ENCODE measurements around the gene RPL37A. TPM values are rescaled to one million over a fixed set of nuclear protein-coding genes. Genes with fewer than 3 reads are reported as not detected.
"Not testable (repeated sequence)": the region's sequence is repeated elsewhere in the genome, so short reads cannot be mapped to it uniquely, and the experiment has no call there.

RPL37A gene
- total RNA-seq, 2 experiments from 2014 or later, result 2,232 to 2,277 TPM

GRCh38 chr2:216504376-216504762 lies 5.7 kb downstream of the RPL37A start:
- H3K4me1 Mint-ChIP-seq (ENCODE audit: low read depth), result peaks cover 37% of the 10 kb centered on the region
- peak overlapping the region; percentile 22 for H3K27ac Mint-ChIP-seq
- POLR2A ChIA-PET, result no interaction called here

DNA sequence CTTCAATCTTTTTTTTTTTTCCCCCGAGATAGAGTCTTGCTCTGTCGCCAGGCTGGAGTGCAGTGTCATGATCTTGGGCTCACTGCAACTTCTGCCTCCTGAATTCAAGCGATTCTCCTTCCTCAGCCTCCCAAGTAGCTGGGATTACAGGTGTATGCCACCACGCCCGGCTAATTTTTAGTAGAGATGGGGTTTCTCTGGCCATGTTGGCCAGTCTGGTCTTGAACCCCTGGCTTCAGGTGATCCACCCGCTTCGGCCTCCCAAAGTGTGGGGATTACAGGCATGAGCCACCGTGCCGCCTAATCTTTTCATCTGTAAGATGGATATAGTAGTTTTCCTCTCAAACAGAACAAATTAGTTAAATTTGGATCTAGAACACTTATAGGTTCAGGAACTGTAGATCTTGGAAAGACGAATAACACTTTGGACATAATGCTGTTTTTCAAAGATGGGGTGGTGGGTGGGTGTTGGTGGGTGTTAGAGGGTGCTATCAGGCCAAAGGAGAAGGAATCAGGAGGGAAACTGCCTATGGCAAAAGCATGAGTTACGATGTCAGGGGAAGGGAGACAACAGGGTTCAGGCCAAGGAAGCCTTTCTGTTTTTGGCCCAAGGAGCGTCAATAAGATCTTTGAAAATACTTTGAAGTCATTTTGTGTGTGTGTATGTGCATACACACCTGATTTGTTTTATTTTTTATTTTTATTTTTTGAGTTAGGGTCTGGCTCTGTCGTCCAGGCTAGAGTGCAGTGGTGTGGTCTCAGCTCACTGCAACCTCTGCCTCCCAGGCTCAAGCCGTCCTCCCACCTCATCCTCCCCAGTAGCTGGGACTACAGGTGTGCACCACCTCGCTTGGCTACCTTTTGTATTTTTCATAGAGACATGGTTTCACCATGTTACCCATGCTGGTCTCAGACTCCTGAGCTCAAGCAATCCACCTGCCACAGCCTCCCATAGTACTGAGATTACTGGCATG lies 6.8 kb downstream of the RPL37A start:
- Mint-ChIP-seq H3K27me3 (ENCODE audit: low read depth) (no peaks in the 10 kb centered on the region), H3K4me3 (no peak overlapping the region), H3K4me1 (ENCODE audit: low read depth) (peaks cover 27% of the 10 kb centered on the region), H3K9me3 (ENCODE audit: insufficient read depth) (no peaks in the 10 kb centered on the region), H3K36me3 (ENCODE audit: low read depth) (peaks cover 62% of the 10 kb centered on the region), H3K27ac (peak overlapping the region; percentile 60)
- POLR2A ChIA-PET, result no interaction called here
- ATAC-seq (no peak), DNase-seq (no peak)
- CTCF ChIA-PET, result interaction anchor here (1.1 to 5.6 kb wide), 3 partner anchors 12 to 176 kb away, joined by 3 to 31 read pairs (median 5); no protein-coding TSS in a partner anchor

More at GRCh38 chr2:216504376-216504762, 5.7 kb downstream of the RPL37A start:
- Mint-ChIP-seq H3K27me3 (ENCODE audit: low read depth) (no peaks in the 10 kb centered on the region), H3K9me3 (ENCODE audit: insufficient read depth) (no peaks in the 10 kb centered on the region), H3K36me3 (ENCODE audit: low read depth) (peaks cover 71% of the 10 kb centered on the region), H3K4me3 (no peak overlapping the region)
- DNase-seq (no peak), ATAC-seq (no peak)
- CTCF ChIA-PET, result interaction anchor here (1.1 to 1.3 kb wide), 2 partner anchors 15 to 177 kb away, joined by 3 to 5 read pairs; no protein-coding TSS in a partner anchor

GRCh38 chr2:216507220-216508160 lies 8.8 kb downstream of the RPL37A start:
- H3K4me3 Mint-ChIP-seq, result no peak overlapping the region

GRCh38 chr2:216508229-216508628 lies 9.6 kb downstream of the RPL37A start:
- DNase-seq (no peak), ATAC-seq (no peak)
- ChIA-PET POLR2A (interaction anchor here (1.1 to 2.2 kb wide), 2 partner anchors 9 to 10 kb away, joined by 3 to 14 read pairs; partner anchors contain the start of gene RPL37A), CTCF (interaction anchor here (1.4 to 5.6 kb wide), 2 partner anchors 10 to 158 kb away, joined by 4 to 31 read pairs; no protein-coding TSS in a partner anchor)
- H3K4me1 Mint-ChIP-seq (ENCODE audit: low read depth), result peaks cover 3% of the 10 kb centered on the region
- no peaks in the 10 kb centered on the region for H3K27me3 Mint-ChIP-seq (ENCODE audit: low read depth)
- no peak overlapping the region for H3K27ac Mint-ChIP-seq
- H3K36me3 Mint-ChIP-seq (ENCODE audit: low read depth), result peaks cover 37% of the 10 kb centered on the region
- H3K9me3 Mint-ChIP-seq (ENCODE audit: insufficient read depth), result no peaks in the 10 kb centered on the region
- no peak overlapping the region for H3K4me3 Mint-ChIP-seq

More at GRCh38 chr2:216507220-216508160, 8.8 kb downstream of the RPL37A start:
- no peaks in the 10 kb centered on the region for H3K27me3 Mint-ChIP-seq (ENCODE audit: low read depth)
- no peaks in the 10 kb centered on the region for H3K9me3 Mint-ChIP-seq (ENCODE audit: insufficient read depth)
- POLR2A ChIA-PET, result interaction anchor here (2.2 kb wide), 1 partner anchor 9 kb away, joined by 14 read pairs; the partner anchor contains the start of gene RPL37A
- H3K36me3 Mint-ChIP-seq (ENCODE audit: low read depth), result peaks cover 44% of the 10 kb centered on the region
- H3K4me1 Mint-ChIP-seq (ENCODE audit: low read depth), result peaks cover 11% of the 10 kb centered on the region
- CTCF ChIA-PET, result interaction anchor here (1.2 to 5.6 kb wide), 3 partner anchors 10 to 160 kb away, joined by 3 to 31 read pairs (median 4); no protein-coding TSS in a partner anchor
- DNase-seq (no peak), ATAC-seq (no peak)
- H3K27ac Mint-ChIP-seq, result no peak overlapping the region

GRCh38 chr2:216516730-216517350 lies 18.2 kb downstream of the RPL37A start:
- ChIA-PET CTCF (interaction anchor here (0.7 to 12.1 kb wide), 15 partner anchors 8 to 407 kb away, joined by 3 to 336 read pairs (median 4); no protein-coding TSS in a partner anchor), POLR2A (interaction anchor here (1.6 kb wide), 1 partner anchor 8 kb away, joined by 3 read pairs; no protein-coding TSS in a partner anchor)
- peaks cover 5% of the 10 kb centered on the region for H3K4me1 Mint-ChIP-seq (ENCODE audit: low read depth)
- H3K27me3 Mint-ChIP-seq (ENCODE audit: low read depth), result no peaks in the 10 kb centered on the region
- no peaks in the 10 kb centered on the region for H3K9me3 Mint-ChIP-seq (ENCODE audit: insufficient read depth)
- no peak overlapping the region for H3K4me3 Mint-ChIP-seq
- H3K27ac Mint-ChIP-seq, result no peak overlapping the region
- H3K36me3 Mint-ChIP-seq (ENCODE audit: low read depth), result peaks cover 5% of the 10 kb centered on the region
- no peak for DNase-seq
- peak; percentile 44 for ATAC-seq

DNA sequence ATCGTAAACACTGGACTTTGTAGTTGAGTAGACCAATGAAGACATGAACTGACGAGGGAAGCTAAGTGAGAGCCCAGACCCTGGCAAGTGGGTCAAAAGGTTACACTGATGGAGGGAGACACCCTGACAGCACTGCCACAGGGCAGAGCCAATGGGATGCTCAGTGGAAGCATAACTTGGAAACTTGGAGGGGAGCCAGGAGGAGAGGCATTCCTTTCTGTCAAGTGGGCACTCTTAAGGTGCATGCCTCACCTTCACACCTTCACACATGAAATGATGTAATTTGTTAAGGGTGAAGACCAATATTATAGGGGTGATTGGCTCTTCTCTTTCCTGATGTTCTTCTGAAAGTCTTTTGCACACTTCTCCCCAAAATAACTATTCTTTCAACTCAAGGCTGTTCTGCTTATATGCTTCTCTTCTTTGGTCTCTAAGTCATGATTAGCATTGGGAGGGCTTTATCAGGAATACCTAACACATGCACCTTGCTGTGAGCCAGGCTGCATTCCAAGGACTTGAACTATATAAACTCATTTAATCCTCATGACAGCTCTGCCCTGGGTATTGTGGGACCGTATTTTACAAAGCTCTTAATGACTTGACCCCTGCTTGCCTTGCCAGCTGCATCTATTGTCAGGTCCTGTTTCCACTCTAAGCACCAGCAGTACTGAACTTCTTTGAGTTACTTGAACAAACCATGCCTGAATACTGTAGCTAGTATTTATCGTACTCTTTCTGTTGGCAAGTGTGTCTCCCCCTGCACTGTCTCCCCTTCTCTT lies 19.0 kb downstream of the RPL37A start:
- no peaks in the 10 kb centered on the region for H3K27me3 Mint-ChIP-seq (ENCODE audit: low read depth)
- ATAC-seq, result no peak
- POLR2A ChIA-PET, result interaction anchor here (0.6 to 1.6 kb wide), 2 partner anchors 9 to 307 kb away, joined by 3 read pairs; no protein-coding TSS in a partner anchor
- CTCF ChIA-PET, result interaction anchor here (0.7 to 12.1 kb wide), 18 partner anchors 9 to 1239 kb away, joined by 3 to 336 read pairs (median 4); no protein-coding TSS in a partner anchor
- no peaks in the 10 kb centered on the region for H3K9me3 Mint-ChIP-seq (ENCODE audit: insufficient read depth)
- DNase-seq, result no peak
- H3K4me1 Mint-ChIP-seq (ENCODE audit: low read depth), result peaks cover 5% of the 10 kb centered on the region
- H3K4me3 Mint-ChIP-seq, result no peak overlapping the region
- H3K27ac Mint-ChIP-seq, result no peak overlapping the region
- H3K36me3 Mint-ChIP-seq (ENCODE audit: low read depth), result peaks cover 5% of the 10 kb centered on the region

GRCh38 chr2:216518566-216519119 lies 20.0 kb downstream of the RPL37A start:
- H3K27me3 Mint-ChIP-seq (ENCODE audit: low read depth); ATAC-seq; H3K4me3 Mint-ChIP-seq; POLR2A ChIA-PET; H3K36me3 Mint-ChIP-seq (ENCODE audit: low read depth); H3K4me1 Mint-ChIP-seq (ENCODE audit: low read depth); H3K27ac Mint-ChIP-seq; H3K9me3 Mint-ChIP-seq (ENCODE audit: insufficient read depth); DNase-seq: not testable (repeated sequence)
- CTCF ChIA-PET, result interaction anchor here (1.0 to 12.1 kb wide), 15 partner anchors 10 to 1238 kb away, joined by 3 to 336 read pairs (median 6); partner anchors contain the start of gene RPL37A

DNA sequence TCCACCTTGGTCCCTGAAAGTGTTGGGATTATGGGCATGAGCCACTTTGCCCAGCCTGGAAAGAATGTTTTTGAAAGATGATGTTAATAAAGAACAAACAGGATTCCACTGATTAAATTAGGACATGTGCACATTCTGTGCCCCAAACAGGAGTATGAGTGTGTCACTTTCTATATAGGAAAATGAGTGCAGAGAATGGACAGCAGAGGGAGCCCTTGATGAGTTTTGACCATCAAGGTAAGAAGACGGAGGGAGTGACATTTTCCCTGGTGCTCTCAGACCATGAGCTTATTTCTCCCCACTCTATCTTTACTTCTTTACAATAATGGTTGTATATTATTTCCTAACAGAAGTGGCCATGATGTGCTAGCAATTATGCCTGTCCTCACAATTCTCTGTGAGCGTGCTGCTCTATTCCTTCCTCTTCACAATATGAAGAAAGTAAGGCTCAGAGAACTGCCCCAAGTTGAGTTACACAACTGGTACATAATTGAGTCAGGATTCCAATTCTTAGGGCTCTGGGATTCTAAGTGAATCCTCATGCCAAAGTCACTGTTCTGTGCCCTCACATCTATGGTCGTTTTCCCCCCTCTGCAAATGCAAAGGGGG lies 20.6 kb downstream of the RPL37A start:
- Mint-ChIP-seq H3K27me3 (ENCODE audit: low read depth) (no peaks in the 10 kb centered on the region), H3K36me3 (ENCODE audit: low read depth) (peaks cover 5% of the 10 kb centered on the region), H3K9me3 (ENCODE audit: insufficient read depth) (no peaks in the 10 kb centered on the region), H3K4me3 (no peak overlapping the region), H3K4me1 (ENCODE audit: low read depth) (peaks cover 5% of the 10 kb centered on the region), H3K27ac (no peak overlapping the region)
- DNase-seq (peak; percentile 83), ATAC-seq (peak; percentile 78)
- ChIA-PET CTCF (interaction anchor here (0.6 to 12.1 kb wide), 26 partner anchors 11 to 1194 kb away, joined by 3 to 336 read pairs (median 4); partner anchors contain the start of gene RPL37A), POLR2A (interaction anchor here (1.3 kb wide), 1 partner anchor 147 kb away, joined by 3 read pairs; no protein-coding TSS in a partner anchor)

GRCh38 chr2:216520112-216520511 lies 21.5 kb downstream of the RPL37A start:
- ATAC-seq, result no peak
- Mint-ChIP-seq H3K27me3 (ENCODE audit: low read depth) (no peaks in the 10 kb centered on the region), H3K4me3 (no peak overlapping the region), H3K9me3 (ENCODE audit: insufficient read depth) (no peaks in the 10 kb centered on the region), H3K36me3 (ENCODE audit: low read depth) (peaks cover 5% of the 10 kb centered on the region), H3K27ac (no peak overlapping the region), H3K4me1 (ENCODE audit: low read depth) (peaks cover 5% of the 10 kb centered on the region)
- DNase-seq, result no peak
- POLR2A ChIA-PET, result interaction anchor here (0.7 to 1.3 kb wide), 2 partner anchors 146 to 148 kb away, joined by 3 read pairs; no protein-coding TSS in a partner anchor
- CTCF ChIA-PET, result interaction anchor here (0.6 to 12.1 kb wide), 16 partner anchors 16 to 328 kb away, joined by 3 to 336 read pairs (median 4); partner anchors contain the start of gene RPL37A

All from activated CD8-positive, alpha-beta T cell treated with anti-CD3 and anti-CD28 coated beads, Interleukin-2, amount 10 ng/mL, durations not matched to agents 7 days and 5 days (primary cell).